H1 (cell line): Measurements from ENCODE around the gene FAM186B. TPM values are rescaled to one million over a fixed set of nuclear protein-coding genes. Genes with fewer than 3 reads are reported as not detected.

Source experiments
- CTCF ChIA-PET: fragments of 300-600 bp; sonication (Branson Sonifier 250); formaldehyde crosslinking; loops from one replicate; lab custom pipeline; 2021; ENCODE audit not compliant: partially characterized antibody; lab: Charles Lee
- POLR2A ChIA-PET: fragments of 300-600 bp; sonication (Branson Sonifier 250); formaldehyde crosslinking; loops from one replicate; lab custom pipeline; 2021; ENCODE audit warnings: inconsistent platforms; ENCODE audit not compliant: partially characterized antibody; lab: Charles Lee
- DNase-seq, 2 experiments: peaks; one replicate each; pipeline versions ENCODE4 v3.0.0 to v3.0.0-alpha.2; 2010 to 2022; ENCODE audit warnings: low spot score in 2 of 2, low read depth in 1 of 2, mixed read lengths in 1 of 2
- FAIRE-seq: peaks from 2 replicates; lab custom pipeline; 2011; peaks lifted over from hg19 to GRCh38; lab: Jason Lieb, UNC
- H2AFZ ChIP-seq: 2 replicates; pipeline ENCODE4 v1.8.1; 2012; ENCODE audit warnings: low read length, inconsistent platforms
- H2AK5ac ChIP-seq: 2 replicates; pipeline ENCODE4 v1.6.1; 2013; ENCODE audit warnings: low read depth, low read length
- H2BK120ac ChIP-seq: replicated peaks from 2 replicates; pipeline ENCODE3; 2013; ENCODE audit warnings: low read depth, low read length, inconsistent platforms
- H2BK12ac ChIP-seq: 2 replicates; pipeline ENCODE4 v1.6.1; 2013; ENCODE audit warnings: low read depth, low read length
- H2BK15ac ChIP-seq: 2 replicates; pipeline ENCODE4 v1.6.1; 2013; ENCODE audit warnings: low read length
- H2BK20ac ChIP-seq: 2 replicates; pipeline ENCODE4 v1.6.1; 2013; ENCODE audit warnings: low read length
- H2BK5ac ChIP-seq: 2 replicates; pipeline ENCODE4 v1.6.1; 2013; ENCODE audit warnings: low read depth, low read length
- H3K14ac ChIP-seq: 2 replicates; pipeline ENCODE4 v1.6.1; 2013; ENCODE audit warnings: inconsistent platforms; ENCODE audit not compliant: insufficient read length
- H3K18ac ChIP-seq: 2 replicates; pipeline ENCODE4 v1.6.1; 2013; ENCODE audit warnings: low read length; ENCODE audit errors: extremely low read depth
- H3K23ac ChIP-seq: 2 replicates; pipeline ENCODE4 v1.6.1; 2013; ENCODE audit warnings: inconsistent platforms; ENCODE audit not compliant: insufficient read length
- H3K23me2 ChIP-seq: 2 replicates; pipeline ENCODE4 v1.6.1; 2013; ENCODE audit warnings: low read depth, low read length
- H3K27ac ChIP-seq: 2 replicates; pipeline ENCODE4 v1.6.1; 2011; ENCODE audit warnings: low read depth, low read length, inconsistent platforms
- H3K27me3 ChIP-seq, 4 experiments: replicated peaks in 1 of 4; 1 replicate in 1 of 4; 2 replicates in 3 of 4; pipeline versions ENCODE4 v1.6.1 to v1.8.1; 2011 to 2013; ENCODE audit warnings: low read length in 3 of 4, mild to moderate bottlenecking in 3 of 4, inconsistent platforms in 2 of 4, mixed read lengths in 2 of 4, moderate library complexity in 1 of 4; ENCODE audit not compliant: control insufficient read depth in 3 of 4, insufficient read depth in 3 of 4; ENCODE audit errors: extremely low read depth in 1 of 4
- H3K36me3 ChIP-seq, 4 experiments: 2 replicates each; pipeline versions ENCODE4 v1.6.1 to v1.8.1; 2011 to 2013; ENCODE audit warnings: mild to moderate bottlenecking in 4 of 4, low read length in 3 of 4, moderate library complexity in 2 of 4, control low read depth in 1 of 4, inconsistent platforms in 1 of 4; ENCODE audit not compliant: insufficient read depth in 4 of 4, control insufficient read depth in 2 of 4
- H3K4ac ChIP-seq: replicated peaks from 2 replicates; pipeline ENCODE3; 2013; ENCODE audit warnings: low read length, low read depth, mixed read lengths, inconsistent platforms; ENCODE audit not compliant: insufficient read length
- H3K4me1 ChIP-seq, 4 experiments: replicated peaks in 1 of 4; 1 replicate in 1 of 4; 2 replicates in 3 of 4; pipeline versions ENCODE4 v1.6.1 to v1.8.1; 2011 to 2013; ENCODE audit warnings: low read length in 3 of 4, inconsistent platforms in 2 of 4, mixed read lengths in 1 of 4; ENCODE audit not compliant: insufficient read depth in 4 of 4, control insufficient read depth in 3 of 4
- H3K4me2 ChIP-seq, 2 experiments: 2 replicates each; pipeline versions ENCODE4 v1.6.1 to v1.8.1; 2011 to 2013; ENCODE audit warnings: low read depth in 2 of 2, low read length in 2 of 2, control low read depth in 1 of 2, inconsistent platforms in 1 of 2, mild to moderate bottlenecking in 1 of 2; ENCODE audit not compliant: insufficient read depth in 1 of 2
- H3K4me3 ChIP-seq, 4 experiments: fragments of 200-600, 300-600 bp in 1 of 4; sonication (generic), shearing (Covaris generic), sonication (Bioruptor Twin) in 1 of 4; 2 replicates each; pipeline versions ENCODE4 v1.5.1 to v1.8.1; 2011 to 2016; ENCODE audit warnings: low read length in 4 of 4, low read depth in 3 of 4, control low read depth in 2 of 4, inconsistent platforms in 2 of 4, mild to moderate bottlenecking in 2 of 4, mixed read lengths in 1 of 4, moderate library complexity in 1 of 4; ENCODE audit not compliant: insufficient read depth in 2 of 4; ENCODE audit errors: extremely low read depth in 1 of 4
- H3K56ac ChIP-seq: replicated peaks from 2 replicates; pipeline ENCODE3; 2013; ENCODE audit warnings: low read depth, mild to moderate bottlenecking, mixed read lengths, low read length, inconsistent platforms; ENCODE audit not compliant: insufficient read length
- H3K79me1 ChIP-seq: 2 replicates; pipeline ENCODE4 v1.6.1; 2013; ENCODE audit warnings: low read depth, low read length, control low read depth
- H3K79me2 ChIP-seq, 2 experiments: 2 replicates each; pipeline versions ENCODE4 v1.6.1 to v1.8.1; 2012 to 2013; ENCODE audit warnings: low read length in 2 of 2, mild to moderate bottlenecking in 2 of 2, inconsistent platforms in 1 of 2; ENCODE audit not compliant: insufficient read depth in 2 of 2, control insufficient read depth in 1 of 2
- H3K9ac ChIP-seq, 4 experiments: replicated peaks in 1 of 4; 1 replicate in 1 of 4; 2 replicates in 3 of 4; pipeline versions ENCODE4 v1.6.1 to v1.8.1; 2011 to 2013; ENCODE audit warnings: low read depth in 3 of 4, low read length in 3 of 4, control low read depth in 2 of 4, mild to moderate bottlenecking in 2 of 4, moderate library complexity in 2 of 4, inconsistent platforms in 1 of 4; ENCODE audit errors: extremely low read depth in 1 of 4
- H3K9me3 ChIP-seq, 2 experiments: 2 replicates each; pipeline versions ENCODE4 v1.6.1 to v1.8.1; 2012 to 2013; ENCODE audit warnings: mild to moderate bottlenecking in 2 of 2, moderate library complexity in 2 of 2, control low read depth in 1 of 2, inconsistent platforms in 1 of 2, low read depth in 1 of 2, low read length in 1 of 2, mixed read lengths in 1 of 2; ENCODE audit not compliant: insufficient read depth in 2 of 2
- H4K20me1 ChIP-seq, 2 experiments: replicated peaks in 1 of 2; 2 replicates each; pipeline versions ENCODE3 to v1.8.1; 2011 to 2013; ENCODE audit warnings: inconsistent platforms in 2 of 2, low read length in 2 of 2, mild to moderate bottlenecking in 1 of 2; ENCODE audit not compliant: insufficient read depth in 2 of 2, control insufficient read depth in 1 of 2
- H4K5ac ChIP-seq: 2 replicates; pipeline ENCODE4 v1.6.1; 2013; ENCODE audit warnings: low read length, low read depth, mixed read lengths, inconsistent platforms; ENCODE audit not compliant: insufficient read length
- H4K8ac ChIP-seq: 2 replicates; pipeline ENCODE4 v1.8.0; 2013; ENCODE audit warnings: mild to moderate bottlenecking, moderate library complexity, low read length, inconsistent platforms; ENCODE audit not compliant: insufficient read depth; ENCODE audit errors: extremely low read depth
- H4K91ac ChIP-seq: replicated peaks from 2 replicates; pipeline ENCODE3; 2013; ENCODE audit warnings: low read length, mixed read lengths, inconsistent platforms; ENCODE audit not compliant: insufficient read length
- HDAC2 ChIP-seq, 2 experiments: fragments of 300-600 bp in 1 of 2; sonication (generic) in 1 of 2; IDR thresholded peaks; 2 replicates each; pipeline ENCODE4 v1.6.1; 2011 to 2012; ENCODE audit warnings: low read depth in 2 of 2, low read length in 2 of 2, mild to moderate bottlenecking in 2 of 2, moderate library complexity in 2 of 2, borderline replicate concordance in 1 of 2, inconsistent platforms in 1 of 2
- MAX ChIP-seq: IDR thresholded peaks from 2 replicates; pipeline ENCODE4 v1.6.1; 2012; ENCODE audit warnings: inconsistent platforms
- RAD21 ChIP-seq, 2 experiments: IDR thresholded peaks in 1 of 2; conservative IDR thresholded peaks in 1 of 2; 2 replicates each; pipeline ENCODE4 v1.6.1; 2011; ENCODE audit warnings: low read depth in 2 of 2, low read length in 2 of 2, improper control_type of control experiment in 1 of 2, inconsistent platforms in 1 of 2, mild to moderate bottlenecking in 1 of 2, moderate library complexity in 1 of 2
- SIN3A ChIP-seq, 2 experiments: IDR thresholded peaks in 1 of 2; conservative IDR thresholded peaks in 1 of 2; 2 replicates each; pipeline ENCODE4 v1.6.1; 2011 to 2012; ENCODE audit warnings: low read length in 2 of 2, improper control_type of control experiment in 1 of 2, low read depth in 1 of 2, mild to moderate bottlenecking in 1 of 2
- SUZ12 ChIP-seq: fragments of 200-600 bp; sonication (generic); IDR thresholded peaks from 2 replicates; pipeline ENCODE4 v1.6.1; 2012; ENCODE audit warnings: mild to moderate bottlenecking, inconsistent platforms, low read length, moderate library complexity, mixed read lengths
- WGBS, 2 experiments: shearing (Covaris generic) in 1 of 2; methylation state at CpG; one replicate each; pipeline versions ENCODE4 v1.1.6 to v1.1.7; 2013 to 2015; ENCODE audit warnings: low lambda C conversion rate in 2 of 2, mixed read lengths in 2 of 2, inconsistent platforms in 1 of 2, low coverage in 1 of 2, missing lambda C conversion rate in 1 of 2; ENCODE audit not compliant: insufficient replicate concordance in 2 of 2, insufficient coverage in 1 of 2, insufficient read length in 1 of 2; ENCODE audit errors: extremely low coverage in 1 of 2, missing lambda C conversion rate in 1 of 2; 5-methylcytosine and 5-hydroxymethylcytosine counted together
- polyA plus RNA-seq, 7 experiments: library from polyadenylated mRNA; depleted of rRNA in 3 of 7; stranded (reverse) in 5 of 7; unstranded in 2 of 7; fragments of >200 nt in 5 of 7; fragments of 200-250 nt in 2 of 7; gene quantifications; 1 replicate in 5 of 7; 2 replicates in 1 of 7; 4 replicates in 1 of 7; pipeline versions ENCODE4 v1.2.1 to v1.2.3, GENCODE V29; 2011 to 2013; ENCODE audit warnings: missing spikeins in 2 of 7, mixed read lengths in 2 of 7
- total RNA-seq: library from RNA; stranded (reverse); fragmentation: NEBNext Ultra II Directional; extraction: Animal tissue kit (Norgen Biotek cat#: 25700); gene quantifications from 2 replicates; pipeline ENCODE4 v1.2.1, GENCODE V29; 2021

The FAM186B gene
- total and polyA plus RNA-seq, 2 of the 8 experiments (the other 6 are each of a cell fraction or from before 2014, with no cell fraction given): 0.12 to 0.73 TPM

- no peaks in the 10 kb centered on the region; the same call in 1 of the 2 replicates for H3K79me1 ChIP-seq
- H2BK120ac ChIP-seq: no peak overlapping the region
- H3K56ac ChIP-seq: no peak overlapping the region
- H3K23ac ChIP-seq: no peak overlapping the region
- no peaks in the 10 kb centered on the region for H3K9me3 ChIP-seq
- no peak overlapping the region for H3K18ac ChIP-seq
- H4K20me1 ChIP-seq: peaks cover 2 to 14% of the 10 kb centered on the region in 2 experiments
- peaks cover 0 to 6% (median 4%) of the 10 kb centered on the region in 4 experiments; a peak in 4 of 7 replicates for H3K4me1 ChIP-seq
- no peaks in the 10 kb centered on the region; the same call in 1 of the 2 replicates for H3K23me2 ChIP-seq
- H3K27me3 ChIP-seq: no peaks in the 10 kb centered on the region
- H3K36me3 ChIP-seq: no peaks in the 10 kb centered on the region; a peak in 1 of 8 replicates
- H3K14ac ChIP-seq: no peak overlapping the region
- CTCF ChIA-PET: interaction anchor here (0.6 to 10.8 kb wide), 49 partner anchors 8 to 771 kb away, joined by 3 to 171 read pairs (median 5); partner anchors contain the start of genes C1QL4, DNAJC22, KCNH3 and PRPF40B
- H3K4ac ChIP-seq: no peak overlapping the region
- DNase-seq: peak; percentile 77 to 92
- H2AK5ac ChIP-seq: no peak overlapping the region
- POLR2A ChIA-PET: interaction anchor here (1.1 to 4.5 kb wide), 6 partner anchors 9 to 72 kb away, joined by 3 to 20 read pairs (median 5); partner anchors contain the start of gene MCRS1
- no peak overlapping the region for H2BK20ac ChIP-seq
- H3K4me2 ChIP-seq: peak overlapping the region in 1 of 2 experiments; percentile 42; a peak in 2 of 4 replicates
- no peak overlapping the region for H3K4me3 ChIP-seq
- peak; percentile 80 for FAIRE-seq
- no peaks in the 10 kb centered on the region; a peak in 1 of 4 replicates for H3K79me2 ChIP-seq
- no peak overlapping the region for H4K5ac ChIP-seq
- H2AFZ ChIP-seq: no peak overlapping the region
- peak overlapping the region; percentile 16 for H4K91ac ChIP-seq
- 28% methylated on average over 8 of the region's 8 CpGs; no CpG with 5 or more reads in 1 of the 2 experiments for WGBS, 2 experiments
- no peak overlapping the region for H2BK5ac ChIP-seq
- peak overlapping the region; percentile 6; the same call in 1 of the 2 replicates for H2BK15ac ChIP-seq
- no peak overlapping the region for H3K27ac ChIP-seq
- H4K8ac ChIP-seq: no peak overlapping the region
- no peak overlapping the region for H2BK12ac ChIP-seq
- peak overlapping the region in 1 of 4 experiments; percentile 10; a peak in 1 of 7 replicates for H3K9ac ChIP-seq
- TF ChIP-seq RAD21 (IDR thresholded peaks at IDR 0.05 in 1 of 2, conservative IDR thresholded peaks at IDR 0.05 in 1 of 2; ENCODE audit: low read depth in 2 of 2, low read length in 2 of 2) (peak; percentile 88), HDAC2 (IDR thresholded peaks at IDR 0.05; ENCODE audit: borderline replicate concordance in 1 of 2, low read depth in 2 of 2, low read length in 2 of 2) (0 out of 4 replicates have a peak, but pooled peaks of 1 of the 2 experiments have one; percentile 26), SUZ12 (no peak), SIN3A (conservative IDR thresholded peaks at IDR 0.05 in 1 of 2, IDR thresholded peaks at IDR 0.05 in 1 of 2; ENCODE audit: low read depth in 1 of 2, low read length in 2 of 2) (peak in 1 of 2 experiments; percentile 96; a peak in 2 of 4 replicates), MAX (0 out of 2 replicates have a peak, but pooled peaks have one; percentile 40)
These were observed 24.6 kb downstream of the FAM186B start for GRCh38 chr12:49580572-49581535.
